Prostate gland (tissue), 2 donors: ENCODE data around the gene PAN3. TPM values are rescaled to one million over a fixed set of nuclear protein-coding genes. Genes with fewer than 3 reads are reported as not detected.
"Not testable (repeated sequence)": the region's sequence is repeated elsewhere in the genome, so short reads cannot be mapped to it uniquely, and the experiment has no call there.

ENCODE experiments used
- DNase-seq: peaks from one replicate; pipeline ENCODE4 v3.0.0-alpha.2; 2019; ENCODE audit warnings: low spot score
- H3K27ac ChIP-seq, 2 donors: fragments of 200-600 bp; sonication (generic); 2 replicates each; pipeline ENCODE4 v1.5.1; 2017 to 2019
- H3K27me3 ChIP-seq: fragments of 200-600 bp; sonication (generic); replicated peaks from 2 replicates; pipeline ENCODE4 v1.5.1; 2019; ENCODE audit not compliant: insufficient read depth
- H3K36me3 ChIP-seq, 2 donors: fragments of 200-600 bp; sonication (generic); 1 replicate in 1 of 2; 2 replicates in 1 of 2; pipeline versions ENCODE4 v1.5.1 to v1.8.1; 2017 to 2019
- H3K4me1 ChIP-seq: fragments of 200-600 bp; sonication (generic); replicated peaks from 2 replicates; pipeline ENCODE4 v1.5.1; 2019
- H3K4me3 ChIP-seq, 2 donors: fragments of 200-600 bp; sonication (generic); 2 replicates each; pipeline ENCODE4 v1.5.1; 2017 to 2019
- H3K9me3 ChIP-seq: fragments of 200-600 bp; sonication (generic); 2 replicates; pipeline ENCODE4 v1.5.1; 2017
- CTCF ChIP-seq, 4 experiments: fragments of 200-600 bp in 2 of 4; fragments of 450-650 bp in 2 of 4; sonication (generic) in 2 of 4; IDR thresholded peaks; 1 replicate in 3 of 4; 2 replicates in 1 of 4; pipeline ENCODE4 v1.5.1; 2016 to 2019; ENCODE audit warnings: antibody characterized with exemption in 4 of 4, mild to moderate bottlenecking in 2 of 4, moderate library complexity in 2 of 4
- POLR2A ChIP-seq: fragments of 450-650 bp; IDR thresholded peaks from one replicate; pipeline ENCODE4 v1.6.1; 2016; ENCODE audit warnings: antibody characterized with exemption, mild to moderate bottlenecking
- POLR2AphosphoS5 ChIP-seq: sonication (generic); formaldehyde crosslinking; IDR thresholded peaks from one replicate; pipeline ENCODE4 v1.6.1; 2017; ENCODE audit warnings: antibody characterized with exemption
- WGBS: methylation state at CpG from one replicate; pipeline ENCODE4 v1.1.5; 2018; 5-methylcytosine and 5-hydroxymethylcytosine counted together
- intact Hi-C: fragments of 100-400 bp; cut with DNase I; formaldehyde crosslinking; loops from one replicate; pipeline ENCODE4 v1.14.2; 2022
- total RNA-seq, 2 donors: library from RNA; depleted of rRNA; stranded (reverse); fragments of >200 nt; gene quantifications; one replicate each; pipeline ENCODE4 v1.1.0, GENCODE V29; 2016

The PAN3 gene
- total RNA-seq, 2 donors from 2014 or later: 31.4 to 51.7 TPM

- Histone ChIP-seq H3K27ac (no peak overlapping the region), H3K9me3 (no peaks in the 10 kb centered on the region), H3K36me3 (no peaks in the 10 kb centered on the region), H3K4me3 (no peak overlapping the region), H3K27me3 (peaks cover 7% of the 10 kb centered on the region), H3K4me1 (no peaks in the 10 kb centered on the region)
- TF ChIP-seq CTCF (IDR thresholded peaks at IDR 0.05): no peak
- TF ChIP-seq POLR2A: no peak
- no peak for TF ChIP-seq POLR2AphosphoS5
- 39% methylated on average over 4 of the region's 4 CpGs for WGBS
- DNase-seq: no peak
- intact Hi-C loops: no loop called here
These were observed 44.0 kb upstream of the PAN3 start for GRCh38 chr13:28094306-28094705.

- Histone ChIP-seq H3K4me1 (no peaks in the 10 kb centered on the region), H3K4me3 (no peak overlapping the region), H3K36me3 (no peaks in the 10 kb centered on the region), H3K9me3 (no peaks in the 10 kb centered on the region), H3K27ac (no peak overlapping the region), H3K27me3 (peaks cover 19% of the 10 kb centered on the region)
- no peak for TF ChIP-seq POLR2AphosphoS5
- TF ChIP-seq POLR2A: no peak
- no peak for TF ChIP-seq CTCF (IDR thresholded peaks at IDR 0.05)
- intact Hi-C loops: no loop called here
- DNase-seq: no peak
- 49% methylated on average over 3 of the region's 3 CpGs for WGBS
These were observed 40.8 kb upstream of the PAN3 start for GRCh38 chr13:28097503-28097902.

GRCh38 chr13:28099396-28100149 lies 38.8 kb upstream of the PAN3 start:
- Histone ChIP-seq H3K4me1 (no peaks in the 10 kb centered on the region), H3K27ac (no peak overlapping the region), H3K27me3 (peaks cover 26% of the 10 kb centered on the region), H3K36me3 (no peaks in the 10 kb centered on the region), H3K9me3 (no peaks in the 10 kb centered on the region), H3K4me3 (peak overlapping the region; percentile 9 to 23)
- no peak for DNase-seq
- intact Hi-C loops: no loop called here
- WGBS: 16% methylated on average over 35 of the region's 35 CpGs
- TF ChIP-seq CTCF (IDR thresholded peaks at IDR 0.05) (no peak), POLR2AphosphoS5 (no peak)

- DNase-seq: no peak
- no peaks in the 10 kb centered on the region for H3K36me3 ChIP-seq
- no peaks in the 10 kb centered on the region for H3K9me3 ChIP-seq
- H3K27me3 ChIP-seq: peaks cover 26% of the 10 kb centered on the region
- H3K27ac ChIP-seq: no peak within 1 kb of the TSS
- H3K4me1 ChIP-seq: no peaks in the 10 kb centered on the region
- peak within 1 kb of the TSS; percentile 9 to 23 for H3K4me3 ChIP-seq
- intact Hi-C loops: no loop called here
- TF ChIP-seq POLR2A (no peak), POLR2AphosphoS5 (no peak), CTCF (IDR thresholded peaks at IDR 0.05) (no peak)
- 3% methylated on average over 69 of the region's 106 CpGs for WGBS
These were observed 37.9 kb upstream of the PAN3 start, which contains the start of gene FLT3 for GRCh38 chr13:28100150-28101121. Gene FLT3 (minus strand): TSS chr13:28100576. CDS start chr13:28100510, 66 bp downstream.

- H3K36me3 ChIP-seq, intact Hi-C loops, H3K4me3 ChIP-seq, H3K4me1 ChIP-seq, DNase-seq, H3K27ac ChIP-seq, H3K9me3 ChIP-seq: not testable (repeated sequence)
- peaks cover 26% of the 10 kb centered on the region for H3K27me3 ChIP-seq
- WGBS: 77% methylated on average over 4 of the region's 4 CpGs
These were observed 36.5 kb upstream of the PAN3 start for GRCh38 chr13:28101886-28102285.
